ENCODE results near the gene ST3GAL5. TPM values are rescaled to one million over a fixed set of nuclear protein-coding genes. Genes with fewer than 3 reads are reported as not detected.

The ST3GAL5 gene
- total RNA-seq, 1 donor = 17.4 TPM

GRCh38 chr2:85875350-85876050 is 13.3 kb downstream of the ST3GAL5 start:
- no peak for TF ChIP-seq CTCF (IDR thresholded peaks at IDR 0.05; ENCODE audit: extremely low read depth, low read depth, low read length)
- Histone ChIP-seq H2AFZ (ENCODE audit: low read length) (no peak overlapping the region), H3K4me1 (ENCODE audit: insufficient read depth, low read length) (peaks cover 16% of the 10 kb centered on the region), H3K79me2 (ENCODE audit: insufficient read depth, low read length) (peaks cover 32% of the 10 kb centered on the region), H3K9me3 (ENCODE audit: low read depth, low read length) (no peaks in the 10 kb centered on the region), H4K20me1 (ENCODE audit: insufficient read depth, low read length) (peaks cover 6% of the 10 kb centered on the region), H3K27me3 (ENCODE audit: insufficient read depth, low read length) (no peaks in the 10 kb centered on the region), H3K36me3 (ENCODE audit: insufficient read depth, low read length) (no peaks in the 10 kb centered on the region), H3K4me2 (ENCODE audit: insufficient read depth, low read length) (no peak overlapping the region), H3K4me3 (ENCODE audit: insufficient read depth, low read length) (no peak overlapping the region), H3K27ac (ENCODE audit: low read depth, low read length) (no peak overlapping the region)
- no peak for DNase-seq (ENCODE audit: insufficient read length, low spot score, missing footprints)

GRCh38 chr2:85873679-85874078 is 15.1 kb downstream of the ST3GAL5 start:
- H3K9me3 ChIP-seq (ENCODE audit: low read depth, low read length) = no peaks in the 10 kb centered on the region
- H3K79me2 ChIP-seq (ENCODE audit: insufficient read depth, low read length) = peaks cover 22% of the 10 kb centered on the region
- H2AFZ ChIP-seq (ENCODE audit: low read length) = no peak overlapping the region
- DNase-seq (ENCODE audit: insufficient read length, low spot score, missing footprints) = peak; percentile 39
- no peak overlapping the region for H3K27ac ChIP-seq (ENCODE audit: low read depth, low read length)
- no peak overlapping the region for H3K4me2 ChIP-seq (ENCODE audit: insufficient read depth, low read length)
- no peaks in the 10 kb centered on the region for H3K27me3 ChIP-seq (ENCODE audit: insufficient read depth, low read length)
- H3K4me1 ChIP-seq (ENCODE audit: insufficient read depth, low read length) = peaks cover 6% of the 10 kb centered on the region
- peaks cover 6% of the 10 kb centered on the region for H4K20me1 ChIP-seq (ENCODE audit: insufficient read depth, low read length)
- no peaks in the 10 kb centered on the region for H3K36me3 ChIP-seq (ENCODE audit: insufficient read depth, low read length)
- TF ChIP-seq CTCF (IDR thresholded peaks at IDR 0.05; ENCODE audit: extremely low read depth, low read depth, low read length) = peak; percentile 24
- H3K4me3 ChIP-seq (ENCODE audit: insufficient read depth, low read length) = no peak overlapping the region

GRCh38 chr2:85872536-85873161 is 16.1 kb downstream of the ST3GAL5 start:
- H3K79me2 ChIP-seq (ENCODE audit: insufficient read depth, low read length) = peaks cover 20% of the 10 kb centered on the region
- H3K36me3 ChIP-seq (ENCODE audit: insufficient read depth, low read length) = no peaks in the 10 kb centered on the region
- no peak overlapping the region for H2AFZ ChIP-seq (ENCODE audit: low read length)
- peaks cover 6% of the 10 kb centered on the region for H4K20me1 ChIP-seq (ENCODE audit: insufficient read depth, low read length)
- no peak for DNase-seq (ENCODE audit: insufficient read length, low spot score, missing footprints)
- no peak for TF ChIP-seq CTCF (IDR thresholded peaks at IDR 0.05; ENCODE audit: extremely low read depth, low read depth, low read length)
- H3K9me3 ChIP-seq (ENCODE audit: low read depth, low read length) = no peaks in the 10 kb centered on the region
- H3K4me1 ChIP-seq (ENCODE audit: insufficient read depth, low read length) = no peaks in the 10 kb centered on the region
- H3K27ac ChIP-seq (ENCODE audit: low read depth, low read length) = no peak overlapping the region
- H3K27me3 ChIP-seq (ENCODE audit: insufficient read depth, low read length) = no peaks in the 10 kb centered on the region
- no peak overlapping the region for H3K4me3 ChIP-seq (ENCODE audit: insufficient read depth, low read length)
- no peak overlapping the region for H3K4me2 ChIP-seq (ENCODE audit: insufficient read depth, low read length)

- H3K79me2 ChIP-seq (ENCODE audit: insufficient read depth, low read length) = peaks cover 20% of the 10 kb centered on the region
- no peak overlapping the region for H2AFZ ChIP-seq (ENCODE audit: low read length)
- no peak overlapping the region for H3K27ac ChIP-seq (ENCODE audit: low read depth, low read length)
- no peak for DNase-seq (ENCODE audit: insufficient read length, low spot score, missing footprints)
- TF ChIP-seq CTCF (IDR thresholded peaks at IDR 0.05; ENCODE audit: extremely low read depth, low read depth, low read length) = no peak
- H3K4me3 ChIP-seq (ENCODE audit: insufficient read depth, low read length) = no peak overlapping the region
- no peak overlapping the region for H3K4me2 ChIP-seq (ENCODE audit: insufficient read depth, low read length)
- no peaks in the 10 kb centered on the region for H3K9me3 ChIP-seq (ENCODE audit: low read depth, low read length)
- peaks cover 6% of the 10 kb centered on the region for H4K20me1 ChIP-seq (ENCODE audit: insufficient read depth, low read length)
- H3K36me3 ChIP-seq (ENCODE audit: insufficient read depth, low read length) = no peaks in the 10 kb centered on the region
- H3K27me3 ChIP-seq (ENCODE audit: insufficient read depth, low read length) = no peaks in the 10 kb centered on the region
- no peaks in the 10 kb centered on the region for H3K4me1 ChIP-seq (ENCODE audit: insufficient read depth, low read length)
Observed at GRCh38 chr2:85871494-85872164, 17.2 kb downstream of the ST3GAL5 start.
